Pulmonary artery endothelial cell (primary cell): Measurements from ENCODE around the gene TLE3. TPM values are rescaled to one million over a fixed set of nuclear protein-coding genes. Genes with fewer than 3 reads are reported as not detected.

ENCODE experiments used
- DNase-seq: peaks from one replicate; pipeline ENCODE4 v3.0.0-alpha.2; 2011; ENCODE audit warnings: low read depth, low spot score
- total RNA-seq: library from RNA; depleted of rRNA; stranded (reverse); fragments of >200 nt; gene quantifications from 2 replicates; pipeline ENCODE4 v1.2.3, GENCODE V29; 2014

Gene TLE3
- total RNA-seq, 1 donor from 2014 or later: 27.7 TPM

DNA sequence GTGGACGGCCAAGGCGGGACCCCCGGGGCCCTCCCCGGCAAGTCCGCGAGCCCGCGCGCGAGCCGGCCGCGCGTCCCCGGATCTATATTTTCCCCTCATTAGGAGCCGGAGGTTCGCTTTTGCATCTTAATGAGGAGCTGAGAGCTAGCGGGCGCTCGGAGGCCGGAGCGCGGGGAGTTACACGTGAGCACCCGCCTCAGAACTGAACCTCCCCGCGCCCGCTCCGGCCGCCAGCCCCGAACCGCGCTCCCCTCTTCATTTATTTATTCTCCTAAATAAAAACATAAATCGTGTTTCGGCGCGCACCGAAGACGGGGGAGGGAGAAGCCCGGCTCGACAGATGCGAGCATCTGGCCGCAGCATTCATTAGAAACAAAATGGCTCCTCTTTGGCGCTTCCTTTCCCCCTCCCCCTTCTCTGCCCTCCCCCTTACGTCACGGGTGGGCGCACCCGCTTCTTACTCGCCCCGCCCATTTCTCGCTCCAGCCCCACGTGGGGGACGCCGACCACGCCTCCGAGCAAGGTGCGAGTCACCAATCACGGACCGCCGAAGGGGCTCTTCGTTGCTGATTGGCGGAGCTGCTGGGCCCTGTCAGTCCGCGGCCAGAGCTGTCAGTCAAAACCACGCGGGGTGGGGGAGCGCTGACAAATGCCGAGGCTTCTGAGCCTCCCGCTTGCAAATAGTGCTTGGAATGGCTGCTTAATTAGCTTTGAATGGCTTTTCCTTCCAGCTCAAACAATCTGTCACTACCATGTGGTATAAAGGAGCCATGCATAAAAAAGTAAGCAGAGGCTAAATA is 1.6 kb upstream of the TLE3 start:
- DNase-seq: peak; percentile 98

DNA sequence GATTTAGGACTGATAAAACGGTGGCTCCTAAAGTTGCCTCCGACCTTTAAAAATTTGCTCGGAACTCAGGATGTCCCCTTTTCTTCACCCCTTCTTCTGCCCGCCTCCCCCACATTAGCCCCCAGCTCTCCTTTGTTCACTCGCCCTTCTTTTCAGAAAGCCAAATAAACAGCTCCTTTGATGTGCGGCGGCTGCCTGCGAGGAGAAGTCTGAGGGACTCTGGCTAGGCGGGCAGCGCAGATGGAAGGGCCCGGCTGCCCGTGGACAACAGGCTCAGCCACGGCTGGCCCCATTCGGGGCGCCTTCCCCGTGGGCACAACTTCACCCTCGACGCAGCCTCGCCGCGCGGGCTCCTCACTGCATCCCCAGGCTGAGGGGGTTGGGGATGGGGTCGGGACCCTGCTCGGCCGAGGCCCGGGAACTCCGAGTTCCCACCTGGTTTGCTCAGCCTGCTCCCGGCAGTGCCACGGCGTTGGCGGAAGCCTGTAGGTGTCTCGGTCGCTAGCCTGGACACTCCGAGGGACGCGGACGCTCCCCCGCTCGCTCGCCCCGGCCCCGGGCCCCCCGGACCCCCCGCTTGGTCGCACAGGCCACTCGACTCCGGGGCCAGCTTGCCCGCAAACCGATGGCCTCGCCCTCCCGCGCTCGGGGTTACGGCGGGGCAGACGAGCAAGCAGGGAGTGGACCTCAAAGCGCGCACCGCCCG is 897 bp upstream of the TLE3 start:
- DNase-seq: no peak

DNA sequence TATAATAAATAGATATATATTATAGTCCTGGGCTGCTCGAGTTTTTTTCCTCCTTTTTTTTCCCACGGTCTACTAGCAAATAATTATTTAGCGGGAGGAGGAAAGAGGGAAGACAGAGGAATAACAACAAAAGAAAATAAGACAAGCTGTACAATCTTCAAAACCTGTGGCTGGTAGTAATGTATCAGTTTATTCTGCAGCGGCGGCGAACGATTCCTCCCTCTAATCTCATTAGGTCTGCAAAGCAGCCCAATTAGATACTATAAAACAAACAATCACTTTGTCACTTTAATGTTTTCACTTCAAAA is 390 bp upstream of the TLE3 start:
- DNase-seq: no peak

DNA sequence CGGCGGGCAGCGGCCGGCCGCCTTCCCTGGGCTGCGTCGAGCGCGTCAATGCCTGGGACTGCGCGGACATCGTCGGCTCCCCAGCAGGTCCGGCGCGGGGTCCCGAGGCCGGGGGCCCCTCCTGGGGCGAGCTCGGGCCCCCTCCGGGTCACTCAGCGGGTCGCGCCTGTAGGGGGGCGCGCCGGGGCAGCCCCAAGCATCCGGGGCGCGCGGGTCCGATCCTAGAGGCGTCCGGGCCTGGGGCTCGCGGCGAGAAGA is 725 bp downstream of the TLE3 start:
- DNase-seq: no peak

DNA sequence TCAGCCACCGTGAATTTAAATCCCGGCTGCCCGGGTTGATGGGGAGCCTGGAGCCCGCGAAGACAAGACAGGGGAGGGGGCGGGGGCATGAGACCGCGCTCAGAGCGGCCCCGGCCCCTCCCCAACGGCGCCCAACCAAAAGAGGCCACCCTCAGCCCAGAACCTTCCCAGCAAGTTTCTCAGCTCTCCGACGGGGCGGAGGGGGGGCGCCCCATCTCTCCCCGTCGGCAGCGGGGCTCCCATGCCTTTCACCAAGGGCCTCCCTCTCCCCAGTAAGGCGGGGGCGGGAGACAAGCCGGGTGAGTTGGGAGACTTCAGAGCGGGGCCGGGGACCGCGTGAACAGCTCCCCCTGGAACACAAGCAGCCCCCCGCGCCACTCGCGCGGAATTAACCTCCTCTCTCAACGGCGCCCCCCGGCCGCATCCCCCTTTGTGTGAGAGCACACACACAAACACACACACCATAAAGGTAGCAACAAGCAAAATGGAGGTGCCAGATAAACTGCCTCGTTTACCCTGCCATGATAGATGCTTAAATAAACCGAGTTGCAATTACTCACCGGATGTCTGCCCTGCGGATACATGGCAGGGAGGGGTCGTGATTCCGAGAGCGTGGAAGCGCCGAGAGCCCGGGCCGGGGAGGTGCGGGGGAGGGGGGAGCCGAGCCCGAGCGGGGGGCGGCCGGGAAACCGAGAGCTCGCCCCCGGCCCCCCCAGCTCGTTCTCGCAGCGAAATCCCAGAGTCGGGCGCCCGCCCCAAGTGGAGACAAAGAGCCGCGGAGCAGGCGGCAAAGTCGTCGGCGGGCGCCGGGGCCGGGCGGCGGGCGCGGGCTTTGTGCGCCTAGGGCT is 1.3 kb downstream of the TLE3 start:
- peak; percentile 27 for DNase-seq

DNA sequence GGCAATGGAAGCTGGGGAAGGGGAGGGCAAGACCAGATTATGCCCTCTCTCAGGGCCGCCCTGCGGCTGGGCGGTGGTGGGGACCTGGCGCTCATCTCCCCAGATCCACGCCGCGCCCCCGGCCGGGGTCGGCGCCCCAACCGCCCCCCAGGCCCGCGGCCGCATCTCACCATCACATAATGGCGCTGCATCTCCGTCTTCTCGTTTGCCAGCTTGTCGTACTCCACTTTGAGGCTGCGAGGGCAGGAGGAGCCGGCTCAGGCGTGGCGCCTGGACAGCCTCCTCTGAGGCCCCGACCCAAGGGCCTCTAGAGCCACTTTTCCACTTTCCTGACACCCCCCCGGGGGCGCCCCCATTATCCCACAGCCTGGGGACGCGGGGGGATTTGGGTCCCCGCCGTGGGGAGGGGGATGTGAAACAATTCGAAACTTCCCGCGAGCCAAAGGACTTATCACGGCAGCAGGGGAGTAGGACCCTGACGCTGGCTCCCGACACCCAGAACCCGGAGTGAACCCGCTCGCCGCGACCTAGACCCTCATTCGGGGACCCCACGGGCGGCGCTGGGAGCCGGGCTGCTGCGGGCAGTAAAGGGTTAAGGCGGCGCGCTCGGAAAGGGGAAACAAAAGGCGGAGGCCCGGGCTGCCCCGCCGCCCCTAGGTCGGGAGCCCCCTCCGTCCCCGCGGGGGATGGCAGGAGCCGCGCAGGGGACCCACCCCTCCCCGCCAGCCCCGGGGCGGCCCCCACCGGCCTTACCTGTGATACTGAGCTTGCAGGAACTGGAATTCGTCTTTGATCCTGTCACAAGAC is 2.1 kb downstream of the TLE3 start:
- DNase-seq: no peak

DNA sequence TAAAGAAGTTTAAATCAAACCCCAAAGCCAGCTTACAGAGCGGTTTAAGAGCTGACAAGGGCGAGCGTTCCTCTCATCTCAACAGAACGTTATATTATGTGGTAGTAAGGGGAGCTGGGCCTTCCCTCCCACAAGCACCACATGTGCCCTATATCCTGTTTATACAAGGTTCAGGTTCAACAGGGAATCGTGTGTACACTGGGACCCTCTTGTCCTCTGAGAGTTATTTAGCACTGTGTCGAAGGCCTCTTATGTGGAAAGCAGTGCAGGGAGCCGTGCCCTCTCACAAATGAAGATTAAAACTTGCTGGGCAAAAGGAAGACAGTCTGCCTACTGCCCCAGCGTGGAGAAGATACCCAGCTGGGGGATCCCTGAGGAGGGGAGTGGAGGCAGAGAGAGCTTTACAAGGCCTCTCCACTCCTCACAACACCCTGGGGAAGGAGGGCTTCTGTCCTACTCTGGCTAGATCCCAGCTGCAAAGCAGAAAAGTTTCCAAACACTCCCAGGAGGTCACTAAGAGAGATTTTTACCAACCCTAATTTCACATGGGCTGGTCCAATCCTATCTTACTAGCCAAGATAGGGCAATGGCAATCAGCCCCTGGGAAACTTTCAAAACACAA is 2.9 kb downstream of the TLE3 start:
- DNase-seq: no peak

DNA sequence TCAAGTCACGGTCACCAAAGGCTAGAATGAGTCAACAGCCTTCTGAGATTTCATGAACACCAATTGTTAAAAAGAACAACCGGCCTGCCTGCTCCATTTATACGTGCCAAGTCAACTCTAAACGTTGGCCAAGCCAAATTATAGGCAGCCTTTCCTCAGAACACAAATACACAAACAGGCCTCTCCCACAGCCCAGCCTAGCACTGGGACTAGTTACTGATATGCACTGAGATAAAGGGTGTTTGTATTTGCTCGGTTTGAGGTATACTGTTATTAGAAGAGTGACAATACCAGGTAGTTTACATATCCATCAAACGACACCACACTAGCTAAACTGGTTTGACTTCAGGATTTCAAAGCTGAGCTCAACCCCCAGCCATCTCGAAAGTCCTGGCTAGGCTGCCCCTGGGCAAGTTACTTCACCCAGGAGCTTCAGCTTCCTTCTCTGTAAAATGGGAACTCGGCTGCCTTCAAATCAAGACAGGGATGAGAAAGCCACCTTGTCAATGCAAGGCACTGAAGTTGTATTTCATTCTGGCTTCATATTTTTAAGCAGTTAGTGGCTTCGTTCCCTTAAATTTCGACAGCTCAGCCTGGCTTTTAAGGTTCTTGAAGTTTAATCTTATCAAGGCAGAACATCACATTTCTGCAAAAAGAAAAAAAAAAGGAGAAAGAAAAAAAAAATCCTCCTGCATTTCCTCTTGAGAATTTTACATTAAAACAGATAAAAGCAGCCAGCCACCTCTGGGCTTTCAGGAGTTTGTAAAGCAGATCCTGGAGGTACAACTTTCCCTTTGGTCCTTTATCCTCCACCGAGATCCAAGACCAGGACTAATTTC is 4.0 kb downstream of the TLE3 start:
- DNase-seq: no peak

GRCh38 chr15:70093070-70093469 is 4.6 kb downstream of the TLE3 start:
- DNase-seq: no peak

GRCh38 chr15:70092464-70093027 is 5.2 kb downstream of the TLE3 start:
- DNase-seq: no peak

DNA sequence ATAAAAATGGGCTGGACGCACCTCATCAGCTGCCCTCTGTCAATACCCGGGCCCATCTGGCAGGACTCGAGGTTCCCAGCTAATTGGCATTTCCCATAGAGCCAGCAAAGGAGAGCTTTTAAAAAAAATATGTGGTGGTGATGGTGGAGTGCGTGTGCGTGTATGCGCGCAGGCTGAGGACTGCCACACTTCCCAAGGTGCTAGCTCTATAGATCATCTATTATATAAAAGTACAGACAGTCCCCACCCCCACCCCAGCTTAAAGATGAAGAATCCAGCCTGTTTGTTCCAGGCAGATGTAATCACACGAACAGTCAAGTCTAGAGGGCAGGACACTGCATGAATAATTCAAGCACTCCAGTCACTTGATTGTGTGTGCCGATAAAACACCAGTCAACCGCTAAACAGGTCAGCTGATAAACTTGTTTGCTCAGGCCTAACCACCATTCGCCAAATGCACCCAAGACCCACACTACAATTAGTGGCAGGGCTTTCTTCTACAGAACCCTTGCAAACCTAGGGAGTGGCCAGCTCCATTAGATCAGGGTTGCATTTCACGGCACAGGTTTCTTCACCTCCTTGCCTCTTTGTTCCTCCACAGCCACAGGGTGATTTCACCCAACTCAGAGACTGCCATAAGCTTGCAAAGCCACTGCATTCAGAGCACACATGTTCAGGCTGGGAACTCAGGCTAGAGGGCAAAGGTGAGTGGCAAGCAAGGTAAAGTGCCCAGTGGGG is 5.8 kb downstream of the TLE3 start:
- no peak for DNase-seq

- DNase-seq: no peak
Observed at GRCh38 chr15:70090436-70091296, 7.1 kb downstream of the TLE3 start.

DNA sequence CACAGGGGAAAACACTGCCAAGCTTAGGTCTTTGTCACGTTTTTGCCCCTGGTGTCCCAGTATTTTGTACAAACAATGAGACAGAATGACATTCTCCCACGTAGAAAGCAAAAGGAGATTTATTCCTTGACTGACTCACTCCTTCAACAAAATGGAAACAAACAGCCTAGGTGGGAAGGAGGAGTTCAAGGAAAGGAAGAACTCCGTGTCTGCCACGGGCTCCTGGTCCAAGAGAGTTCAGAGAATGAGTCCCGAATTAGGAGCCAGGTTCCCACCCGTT is 8.1 kb downstream of the TLE3 start:
- DNase-seq: no peak

- no peak for DNase-seq
Observed at GRCh38 chr15:70088887-70089691, 8.6 kb downstream of the TLE3 start.

DNA sequence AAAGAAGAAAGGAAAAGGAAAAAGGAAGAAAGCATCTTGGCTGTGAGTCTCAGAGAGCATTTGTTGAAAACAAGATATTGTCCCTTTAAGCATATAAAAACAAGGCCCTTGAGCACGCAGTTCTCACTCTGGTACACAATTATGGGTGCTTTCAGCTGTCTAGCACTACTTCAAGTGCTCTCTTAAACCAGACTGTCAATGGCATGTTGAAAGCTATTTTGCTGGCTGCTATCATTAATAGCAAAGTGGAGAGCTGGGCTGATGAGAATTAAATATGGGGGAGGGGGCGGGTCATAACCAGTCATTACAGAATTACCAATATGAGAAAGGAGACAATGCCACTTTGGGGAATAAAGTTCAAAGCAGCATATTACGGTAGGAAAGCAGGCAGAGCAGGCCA is 9.3 kb downstream of the TLE3 start:
- no peak for DNase-seq

DNA sequence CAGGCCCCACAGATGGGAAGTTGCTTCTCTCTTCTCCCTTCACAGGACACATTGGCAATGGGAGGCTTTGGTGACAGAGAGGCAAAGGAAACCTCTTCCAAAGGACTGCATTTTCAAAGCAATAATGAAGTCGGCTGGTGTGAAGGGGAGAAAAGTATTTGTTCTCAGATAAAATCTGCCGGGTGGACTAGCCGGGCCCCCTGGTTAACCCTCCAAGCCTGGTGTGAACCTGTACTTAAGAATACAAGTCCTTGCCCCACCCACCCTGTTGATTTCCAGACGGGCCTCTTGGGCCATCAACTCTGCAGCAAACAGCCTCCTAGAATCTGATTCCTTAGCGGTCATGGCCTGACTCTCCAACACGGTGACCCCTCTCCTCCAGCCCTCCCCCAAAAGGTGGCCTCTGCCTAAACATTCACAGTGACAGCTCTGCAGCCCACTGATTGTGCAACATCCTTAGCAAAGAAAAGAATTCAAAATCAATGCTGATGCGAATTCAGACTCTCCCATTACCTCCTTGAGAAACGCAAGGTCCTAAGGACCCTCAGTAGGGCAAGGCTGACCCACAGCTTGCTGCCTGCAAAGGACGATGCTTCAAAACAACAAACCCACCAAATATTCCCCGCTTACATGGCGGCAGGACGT is 9.9 kb downstream of the TLE3 start:
- DNase-seq: no peak

DNA sequence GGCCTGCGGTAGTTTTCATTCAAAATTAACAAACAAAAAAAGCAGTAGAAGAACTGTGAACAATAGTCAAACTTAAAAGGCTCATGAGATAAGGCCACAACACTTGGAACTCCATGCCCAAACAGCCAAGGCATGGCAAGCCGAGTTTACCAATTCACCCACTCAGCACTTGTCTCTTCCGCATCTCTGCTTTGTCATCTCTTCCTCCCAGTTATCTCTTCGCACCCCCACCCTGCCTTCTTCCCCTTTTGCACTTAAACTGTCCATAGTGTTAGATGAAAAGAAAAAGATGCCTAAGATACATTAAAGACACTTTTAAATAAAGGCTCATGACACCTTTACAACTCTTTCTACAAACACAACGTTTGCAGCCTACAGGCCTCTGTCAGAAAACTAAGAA is 11.1 kb downstream of the TLE3 start:
- no peak for DNase-seq
